Natural killer cell treated with Interleukin-12 subunit alpha and Interleukin-12 subunit beta and Interleukin-15 and Interleukin-18, amount 100 ng/mL, for 72 hours (primary cell): ENCODE data around the gene SNORC. TPM values are rescaled to one million over a fixed set of nuclear protein-coding genes. Genes with fewer than 3 reads are reported as not detected.
A peak's percentile ranks its signal among the peaks of the same experiment; 100 is the strongest.

ENCODE experiments used
- ATAC-seq, 2 donors: fragments of 150-1000 bp; cut with Tn5 transposase in 1 of 2; sonication (Bioruptor Pico), chemical (Tn5 transposase) in 1 of 2; 2 replicates each; pipeline ENCODE4 v1.10.0; 2021
- DNase-seq: peaks from one replicate; pipeline ENCODE4 v3.0.0; 2022; ENCODE audit warnings: low spot score
- H3K27ac Mint-ChIP-seq, 2 donors: 1 replicate in 1 of 2; 2 replicates in 1 of 2; pipeline ENCODE4 v1.8.0; 2022; ENCODE audit warnings: mixed read lengths in 2 of 2, mild to moderate bottlenecking in 1 of 2, moderate library complexity in 1 of 2
- H3K27me3 Mint-ChIP-seq, 2 donors: 1 replicate in 1 of 2; 2 replicates in 1 of 2; pipeline ENCODE4 v1.8.0; 2022; ENCODE audit warnings: mixed read lengths in 2 of 2
- H3K36me3 Mint-ChIP-seq: one replicate; pipeline ENCODE4 v1.8.0; 2022; ENCODE audit warnings: mixed read lengths
- H3K4me1 Mint-ChIP-seq, 2 donors: 1 replicate in 1 of 2; 2 replicates in 1 of 2; pipeline ENCODE4 v1.8.0; 2022; ENCODE audit warnings: low read depth in 2 of 2, mixed read lengths in 2 of 2, mild to moderate bottlenecking in 1 of 2
- H3K4me3 Mint-ChIP-seq: one replicate; pipeline ENCODE4 v1.8.0; 2022; ENCODE audit warnings: mixed read lengths
- H3K9me3 Mint-ChIP-seq: 2 replicates; pipeline ENCODE4 v1.8.0; 2022; ENCODE audit warnings: mixed read lengths
- total RNA-seq, 2 donors: library from RNA; stranded (reverse); gene quantifications; one replicate each; pipeline ENCODE4 v1.2.3, GENCODE V29; 2022

SNORC gene
- total RNA-seq, 2 donors from 2014 or later, result 1.5 TPM

- ATAC-seq, result no peak
- Mint-ChIP-seq H3K27me3 (peaks cover 9% of the 10 kb centered on the region in 2 donors), H3K4me1 (peaks cover 0 to 5% of the 10 kb centered on the region in 2 donors), H3K27ac (no peak overlapping the region), H3K36me3 (no peaks in the 10 kb centered on the region), H3K9me3 (no peaks in the 10 kb centered on the region), H3K4me3 (no peak overlapping the region)
- peak; percentile 20 for DNase-seq
These were observed 3.3 kb downstream of the SNORC start for GRCh38 chr2:232873292-232873908.

GRCh38 chr2:232873909-232874641 lies 4.0 kb downstream of the SNORC start:
- no peak for ATAC-seq

GRCh38 chr2:232874677-232875223 lies 4.7 kb downstream of the SNORC start:
- ATAC-seq (no peak), DNase-seq (no peak)
- peaks cover 9% of the 10 kb centered on the region in 2 donors for H3K27me3 Mint-ChIP-seq
- H3K36me3 Mint-ChIP-seq, result no peaks in the 10 kb centered on the region
- no peak overlapping the region for H3K27ac Mint-ChIP-seq
- H3K4me1 Mint-ChIP-seq, result peaks cover 0 to 5% of the 10 kb centered on the region in 2 donors
- no peaks in the 10 kb centered on the region for H3K9me3 Mint-ChIP-seq
- peak overlapping the region; percentile 17 for H3K4me3 Mint-ChIP-seq

More at GRCh38 chr2:232873909-232874641, 4.0 kb downstream of the SNORC start:
- Mint-ChIP-seq H3K9me3 (no peaks in the 10 kb centered on the region), H3K36me3 (no peaks in the 10 kb centered on the region), H3K4me3 (no peak overlapping the region), H3K4me1 (peaks cover 0 to 5% of the 10 kb centered on the region in 2 donors), H3K27me3 (peaks cover 9% of the 10 kb centered on the region in 2 donors), H3K27ac (no peak overlapping the region)
- DNase-seq, result peak; percentile 35

GRCh38 chr2:232875256-232876121 lies 5.4 kb downstream of the SNORC start:
- H3K4me3 Mint-ChIP-seq, result peak overlapping the region; percentile 17
- H3K4me1 Mint-ChIP-seq, result peaks cover 0 to 5% of the 10 kb centered on the region in 2 donors
- H3K36me3 Mint-ChIP-seq, result no peaks in the 10 kb centered on the region
- H3K9me3 Mint-ChIP-seq, result no peaks in the 10 kb centered on the region
- DNase-seq (no peak), ATAC-seq (no peak)
- peaks cover 9% of the 10 kb centered on the region in 2 donors for H3K27me3 Mint-ChIP-seq
- H3K27ac Mint-ChIP-seq, result no peak overlapping the region

- Mint-ChIP-seq H3K4me3 (no peak overlapping the region), H3K27ac (no peak overlapping the region), H3K9me3 (no peaks in the 10 kb centered on the region), H3K27me3 (peaks cover 9% of the 10 kb centered on the region in 2 donors), H3K36me3 (no peaks in the 10 kb centered on the region), H3K4me1 (peaks cover 0 to 5% of the 10 kb centered on the region in 2 donors)
- no peak for DNase-seq
- ATAC-seq, result peak; percentile 32 to 34
These were observed 6.3 kb downstream of the SNORC start for GRCh38 chr2:232876161-232876977.

- H3K27me3 Mint-ChIP-seq, result peaks cover 9% of the 10 kb centered on the region in 2 donors
- no peak for ATAC-seq
- no peaks in the 10 kb centered on the region for H3K36me3 Mint-ChIP-seq
- H3K4me1 Mint-ChIP-seq, result peaks cover 0 to 5% of the 10 kb centered on the region in 2 donors
- no peak overlapping the region for H3K27ac Mint-ChIP-seq
- no peaks in the 10 kb centered on the region for H3K9me3 Mint-ChIP-seq
- DNase-seq, result no peak
- no peak overlapping the region for H3K4me3 Mint-ChIP-seq
These were observed 6.9 kb downstream of the SNORC start for GRCh38 chr2:232876978-232877441.

GRCh38 chr2:232877940-232878511 lies 8.0 kb downstream of the SNORC start:
- DNase-seq, result peak; percentile 54
- no peaks in the 10 kb centered on the region for H3K36me3 Mint-ChIP-seq
- H3K4me1 Mint-ChIP-seq, result peaks cover 0 to 5% of the 10 kb centered on the region in 2 donors
- no peaks in the 10 kb centered on the region for H3K9me3 Mint-ChIP-seq
- H3K27ac Mint-ChIP-seq, result no peak overlapping the region
- ATAC-seq, result no peak
- H3K4me3 Mint-ChIP-seq, result peak overlapping the region; percentile 59
- peaks cover 9% of the 10 kb centered on the region in 2 donors for H3K27me3 Mint-ChIP-seq

GRCh38 chr2:232878855-232879617 lies 9.0 kb downstream of the SNORC start:
- Mint-ChIP-seq H3K36me3 (no peaks in the 10 kb centered on the region), H3K9me3 (no peaks in the 10 kb centered on the region), H3K4me3 (no peak overlapping the region), H3K27me3 (peaks cover 9% of the 10 kb centered on the region in 2 donors), H3K27ac (no peak overlapping the region), H3K4me1 (peaks cover 0 to 5% of the 10 kb centered on the region in 2 donors)
- DNase-seq (no peak), ATAC-seq (no peak)

- peaks cover 0 to 5% of the 10 kb centered on the region in 2 donors for H3K4me1 Mint-ChIP-seq
- ATAC-seq (no peak), DNase-seq (peak; percentile 15)
- peak overlapping the region in 1 of 2 donors; percentile 26 for H3K27ac Mint-ChIP-seq
- peaks cover 7 to 9% of the 10 kb centered on the region in 2 donors for H3K27me3 Mint-ChIP-seq
- H3K4me3 Mint-ChIP-seq, result no peak overlapping the region
- H3K36me3 Mint-ChIP-seq, result no peaks in the 10 kb centered on the region
- no peaks in the 10 kb centered on the region for H3K9me3 Mint-ChIP-seq
These were observed 9.8 kb downstream of the SNORC start for GRCh38 chr2:232879618-232880494.

GRCh38 chr2:232880764-232881351 lies 10.8 kb downstream of the SNORC start:
- Mint-ChIP-seq H3K4me1 (no peaks in the 10 kb centered on the region), H3K4me3 (no peak overlapping the region), H3K9me3 (no peaks in the 10 kb centered on the region), H3K27me3 (peaks cover 0 to 3% of the 10 kb centered on the region in 2 donors), H3K36me3 (no peaks in the 10 kb centered on the region), H3K27ac (no peak overlapping the region)
- DNase-seq (peak; percentile 37), ATAC-seq (no peak)

GRCh38 chr2:232882085-232882484 lies 12.0 kb downstream of the SNORC start:
- ATAC-seq (no peak), DNase-seq (peak; percentile 39)
- no peaks in the 10 kb centered on the region for H3K36me3 Mint-ChIP-seq
- no peaks in the 10 kb centered on the region for H3K4me1 Mint-ChIP-seq
- H3K9me3 Mint-ChIP-seq, result no peaks in the 10 kb centered on the region
- H3K4me3 Mint-ChIP-seq, result no peak overlapping the region
- peaks cover 0 to 5% of the 10 kb centered on the region in 2 donors for H3K27me3 Mint-ChIP-seq
- H3K27ac Mint-ChIP-seq, result no peak overlapping the region
